GM19099 (cell line): Measurements from ENCODE around the gene RNF8.

Experiments
- POLR2A ChIP-seq: IDR thresholded peaks from 3 replicates; pipeline ENCODE4 v1.6.1; 2011; ENCODE audit warnings: low read depth; ENCODE audit not compliant: insufficient read length; ENCODE audit errors: extremely low read depth

RNF8 gene

GRCh38 chr6:37371154-37372083 lies 17.6 kb downstream of the RNF8 start:
- TF ChIP-seq POLR2A, result no peak

- TF ChIP-seq POLR2A, result no peak
These were observed 18.3 kb downstream of the RNF8 start for GRCh38 chr6:37372116-37372515.

- TF ChIP-seq POLR2A, result no peak
These were observed 20.2 kb downstream of the RNF8 start for GRCh38 chr6:37373822-37374471.

DNA sequence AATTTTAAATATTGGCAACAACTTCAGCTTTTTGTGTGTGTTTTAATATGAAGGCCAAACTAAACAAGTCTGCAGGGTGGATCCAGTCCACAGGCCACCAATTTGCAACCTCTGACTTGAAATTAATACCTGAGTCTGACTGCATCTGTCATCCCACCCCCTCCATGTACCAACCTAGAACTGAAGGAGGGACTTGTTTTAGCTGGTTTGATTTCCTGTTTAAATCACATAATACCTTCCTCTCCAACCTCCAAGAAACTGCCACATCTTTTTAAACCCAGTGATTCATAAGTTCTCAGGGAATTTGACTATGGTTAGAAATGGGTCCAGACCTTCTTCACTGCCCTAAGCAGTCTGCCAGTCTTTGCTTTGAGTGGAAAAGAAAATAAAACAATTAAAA lies 21.6 kb downstream of the RNF8 start:
- no peak for TF ChIP-seq POLR2A

- TF ChIP-seq POLR2A, result no peak
These were observed 22.4 kb downstream of the RNF8 start for GRCh38 chr6:37376078-37376743.

- TF ChIP-seq POLR2A, result no peak
These were observed 27.8 kb downstream of the RNF8 start for GRCh38 chr6:37381579-37381978.

- no peak for TF ChIP-seq POLR2A
These were observed 29.4 kb downstream of the RNF8 start for GRCh38 chr6:37382994-37383765.

DNA sequence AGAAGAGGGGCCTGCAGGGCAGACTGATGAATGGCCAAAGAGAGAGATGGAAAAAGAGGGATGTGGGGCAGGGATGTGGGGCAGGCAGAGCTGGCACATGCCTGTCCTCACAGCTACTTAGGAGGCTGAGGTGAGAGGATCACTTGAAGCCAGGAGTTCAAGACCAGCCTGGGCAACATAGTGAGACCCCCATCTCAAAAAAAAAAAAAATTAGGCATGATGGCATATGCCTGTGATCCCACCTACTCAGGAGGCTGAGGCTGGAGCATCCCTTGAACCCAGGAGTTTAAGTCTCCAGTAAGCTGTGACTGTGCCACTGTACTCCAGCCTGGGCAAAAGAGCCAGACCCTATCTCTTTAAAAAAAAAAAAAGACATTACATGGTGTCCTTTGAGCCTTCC lies 34.8 kb downstream of the RNF8 start:
- TF ChIP-seq POLR2A, result no peak

- TF ChIP-seq POLR2A, result no peak
These were observed 36.1 kb downstream of the RNF8 start for GRCh38 chr6:37389857-37390256.

GRCh38 chr6:37391120-37391519 lies 37.3 kb downstream of the RNF8 start:
- no peak for TF ChIP-seq POLR2A

DNA sequence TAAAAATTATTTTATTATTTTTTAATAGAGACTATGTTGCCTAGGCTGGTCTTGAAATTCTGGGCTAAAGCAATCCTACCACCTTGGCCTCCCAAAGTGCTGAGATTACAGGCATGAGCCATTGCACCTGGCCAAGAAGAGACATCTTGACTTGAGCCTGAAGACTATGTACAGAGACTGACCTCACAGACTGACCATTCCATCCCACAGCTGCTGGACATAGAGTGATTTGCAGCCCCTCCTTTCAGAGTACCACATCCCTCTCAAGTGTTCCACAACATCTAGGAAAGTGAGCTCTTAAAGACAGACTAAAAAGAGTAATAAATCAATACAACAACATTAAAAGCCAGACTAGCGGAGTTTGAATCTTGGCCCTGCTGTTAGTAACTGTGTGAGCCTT lies 39.0 kb downstream of the RNF8 start:
- TF ChIP-seq POLR2A, result no peak

DNA sequence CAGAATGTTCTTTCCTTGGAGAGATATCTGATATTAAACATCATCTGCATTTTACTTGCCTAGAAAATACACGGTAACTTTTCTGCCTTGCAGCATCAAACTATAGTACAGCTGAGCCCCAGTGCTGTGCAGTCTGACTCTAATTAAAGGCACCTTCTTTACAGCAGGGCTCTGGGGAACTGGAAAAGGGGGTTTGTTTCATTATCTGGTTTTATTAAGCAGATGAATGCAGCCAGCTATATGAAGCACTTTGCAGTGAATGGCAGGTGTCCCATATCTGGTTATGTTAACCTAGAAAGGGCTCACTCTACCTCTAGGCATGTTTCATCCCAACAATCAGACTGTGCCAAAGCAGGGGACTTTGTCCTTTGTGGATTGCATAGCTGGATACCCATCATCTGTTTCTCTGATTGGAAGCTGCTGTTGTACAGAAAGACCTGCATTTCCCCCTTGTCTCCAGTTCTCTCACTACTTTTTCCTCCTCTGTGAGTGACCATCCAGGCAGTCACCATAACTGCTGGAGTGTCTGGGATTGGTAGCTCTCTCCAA lies 39.7 kb downstream of the RNF8 start:
- TF ChIP-seq POLR2A, result no peak

GRCh38 chr6:37396571-37397180 lies 42.9 kb downstream of the RNF8 start:
- TF ChIP-seq POLR2A, result no peak

- no peak for TF ChIP-seq POLR2A
These were observed 45.3 kb downstream of the RNF8 start for GRCh38 chr6:37399131-37399530.

- TF ChIP-seq POLR2A, result no peak
These were observed 46.2 kb downstream of the RNF8 start for GRCh38 chr6:37399795-37400490.
